ENCODE data around the gene TUBA1A.

DNA sequence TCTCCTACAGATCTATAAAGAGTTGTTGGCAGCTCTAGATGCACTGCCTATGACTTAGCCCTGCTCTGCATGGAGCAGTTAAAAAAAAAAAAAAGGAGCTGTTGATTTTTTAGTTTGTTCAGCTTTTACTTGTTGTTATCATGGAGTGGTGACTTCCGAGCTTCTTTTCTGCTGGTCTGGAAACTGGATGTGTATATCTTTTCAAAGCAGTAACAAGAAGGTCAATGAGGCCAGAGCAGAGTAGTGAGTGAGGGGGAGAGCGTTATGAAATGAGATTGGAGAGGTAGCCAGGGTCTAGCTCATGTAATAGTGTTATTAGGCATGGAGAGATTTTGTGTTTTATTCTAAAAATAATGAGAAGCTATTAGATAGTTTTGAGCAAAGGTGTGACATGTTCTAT lies 44.5 kb downstream of the TUBA1A start:
- TF ChIP-seq POLR2AphosphoS5 (IDR thresholded peaks at IDR 0.05; ENCODE audit: low read depth, low read length), result no peak
- TF ChIP-seq, protein P1, sequence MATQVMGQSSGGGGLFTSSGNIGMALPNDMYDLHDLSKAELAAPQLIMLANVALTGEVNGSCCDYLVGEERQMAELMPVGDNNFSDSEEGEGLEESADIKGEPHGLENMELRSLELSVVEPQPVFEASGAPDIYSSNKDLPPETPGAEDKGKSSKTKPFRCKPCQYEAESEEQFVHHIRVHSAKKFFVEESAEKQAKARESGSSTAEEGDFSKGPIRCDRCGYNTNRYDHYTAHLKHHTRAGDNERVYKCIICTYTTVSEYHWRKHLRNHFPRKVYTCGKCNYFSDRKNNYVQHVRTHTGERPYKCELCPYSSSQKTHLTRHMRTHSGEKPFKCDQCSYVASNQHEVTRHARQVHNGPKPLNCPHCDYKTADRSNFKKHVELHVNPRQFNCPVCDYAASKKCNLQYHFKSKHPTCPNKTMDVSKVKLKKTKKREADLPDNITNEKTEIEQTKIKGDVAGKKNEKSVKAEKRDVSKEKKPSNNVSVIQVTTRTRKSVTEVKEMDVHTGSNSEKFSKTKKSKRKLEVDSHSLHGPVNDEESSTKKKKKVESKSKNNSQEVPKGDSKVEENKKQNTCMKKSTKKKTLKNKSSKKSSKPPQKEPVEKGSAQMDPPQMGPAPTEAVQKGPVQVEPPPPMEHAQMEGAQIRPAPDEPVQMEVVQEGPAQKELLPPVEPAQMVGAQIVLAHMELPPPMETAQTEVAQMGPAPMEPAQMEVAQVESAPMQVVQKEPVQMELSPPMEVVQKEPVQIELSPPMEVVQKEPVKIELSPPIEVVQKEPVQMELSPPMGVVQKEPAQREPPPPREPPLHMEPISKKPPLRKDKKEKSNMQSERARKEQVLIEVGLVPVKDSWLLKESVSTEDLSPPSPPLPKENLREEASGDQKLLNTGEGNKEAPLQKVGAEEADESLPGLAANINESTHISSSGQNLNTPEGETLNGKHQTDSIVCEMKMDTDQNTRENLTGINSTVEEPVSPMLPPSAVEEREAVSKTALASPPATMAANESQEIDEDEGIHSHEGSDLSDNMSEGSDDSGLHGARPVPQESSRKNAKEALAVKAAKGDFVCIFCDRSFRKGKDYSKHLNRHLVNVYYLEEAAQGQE (IDR thresholded peaks at IDR 0.05; ENCODE audit: insufficient read depth in 1 of 2, low read depth in 2 of 2, low read length in 2 of 2), result no peak
